ENCODE measurements around the gene DERL3. TPM values are rescaled to one million over a fixed set of nuclear protein-coding genes. Genes with fewer than 3 reads are reported as not detected.
A peak's percentile ranks its signal among the peaks of the same experiment; 100 is the strongest.

DERL3 gene
- total RNA-seq, 1 donor from 2014 or later, result 5.8 TPM

DNA sequence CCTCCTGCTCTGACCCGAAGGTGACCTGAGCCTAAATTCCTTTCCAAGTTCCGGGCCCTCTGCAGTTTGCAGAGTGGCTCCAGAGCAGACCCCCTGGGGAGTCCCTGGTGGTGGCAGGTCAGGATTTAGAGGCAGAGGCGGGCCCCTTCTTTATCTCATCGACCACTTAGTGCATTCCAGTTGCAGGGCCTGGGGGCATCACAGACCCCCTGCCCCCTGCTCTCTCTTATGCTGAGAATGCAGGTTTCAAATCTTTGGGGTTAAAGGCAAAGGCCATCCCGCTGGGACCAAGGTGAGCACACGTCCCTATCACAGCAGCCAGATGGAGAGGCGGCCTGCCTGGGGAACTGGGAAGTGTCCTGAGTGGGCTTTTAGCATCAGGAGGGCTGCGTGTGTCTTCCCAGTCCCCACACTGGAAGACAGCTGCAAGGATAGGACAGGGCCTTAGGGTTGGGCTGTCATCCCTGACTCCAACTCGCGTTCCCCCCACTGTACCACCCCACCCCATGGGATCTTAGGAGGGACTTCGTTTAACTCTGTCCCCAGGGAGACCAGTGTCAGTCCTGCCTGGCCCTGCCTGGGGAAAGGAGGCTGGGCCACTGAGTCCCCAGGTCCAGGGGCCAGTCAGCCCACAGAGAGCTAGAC is 11.3 kb downstream of the DERL3 start:
- TF ChIP-seq, protein P1, sequence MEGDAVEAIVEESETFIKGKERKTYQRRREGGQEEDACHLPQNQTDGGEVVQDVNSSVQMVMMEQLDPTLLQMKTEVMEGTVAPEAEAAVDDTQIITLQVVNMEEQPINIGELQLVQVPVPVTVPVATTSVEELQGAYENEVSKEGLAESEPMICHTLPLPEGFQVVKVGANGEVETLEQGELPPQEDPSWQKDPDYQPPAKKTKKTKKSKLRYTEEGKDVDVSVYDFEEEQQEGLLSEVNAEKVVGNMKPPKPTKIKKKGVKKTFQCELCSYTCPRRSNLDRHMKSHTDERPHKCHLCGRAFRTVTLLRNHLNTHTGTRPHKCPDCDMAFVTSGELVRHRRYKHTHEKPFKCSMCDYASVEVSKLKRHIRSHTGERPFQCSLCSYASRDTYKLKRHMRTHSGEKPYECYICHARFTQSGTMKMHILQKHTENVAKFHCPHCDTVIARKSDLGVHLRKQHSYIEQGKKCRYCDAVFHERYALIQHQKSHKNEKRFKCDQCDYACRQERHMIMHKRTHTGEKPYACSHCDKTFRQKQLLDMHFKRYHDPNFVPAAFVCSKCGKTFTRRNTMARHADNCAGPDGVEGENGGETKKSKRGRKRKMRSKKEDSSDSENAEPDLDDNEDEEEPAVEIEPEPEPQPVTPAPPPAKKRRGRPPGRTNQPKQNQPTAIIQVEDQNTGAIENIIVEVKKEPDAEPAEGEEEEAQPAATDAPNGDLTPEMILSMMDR (IDR thresholded peaks at IDR 0.05), result no peak
- ATAC-seq, result no peak
- Histone ChIP-seq H3K4me3 (no peak overlapping the region), H3K36me3 (peaks cover 95% of the 10 kb centered on the region), H3K4me1 (no peaks in the 10 kb centered on the region), H3K9me3 (no peaks in the 10 kb centered on the region), H3K27me3 (ENCODE audit: low read depth) (no peaks in the 10 kb centered on the region), H3K27ac (no peak overlapping the region)
- intact Hi-C loops (cut with DNase I), result no loop called here
- DNase-seq, result peak; percentile 17

DNA sequence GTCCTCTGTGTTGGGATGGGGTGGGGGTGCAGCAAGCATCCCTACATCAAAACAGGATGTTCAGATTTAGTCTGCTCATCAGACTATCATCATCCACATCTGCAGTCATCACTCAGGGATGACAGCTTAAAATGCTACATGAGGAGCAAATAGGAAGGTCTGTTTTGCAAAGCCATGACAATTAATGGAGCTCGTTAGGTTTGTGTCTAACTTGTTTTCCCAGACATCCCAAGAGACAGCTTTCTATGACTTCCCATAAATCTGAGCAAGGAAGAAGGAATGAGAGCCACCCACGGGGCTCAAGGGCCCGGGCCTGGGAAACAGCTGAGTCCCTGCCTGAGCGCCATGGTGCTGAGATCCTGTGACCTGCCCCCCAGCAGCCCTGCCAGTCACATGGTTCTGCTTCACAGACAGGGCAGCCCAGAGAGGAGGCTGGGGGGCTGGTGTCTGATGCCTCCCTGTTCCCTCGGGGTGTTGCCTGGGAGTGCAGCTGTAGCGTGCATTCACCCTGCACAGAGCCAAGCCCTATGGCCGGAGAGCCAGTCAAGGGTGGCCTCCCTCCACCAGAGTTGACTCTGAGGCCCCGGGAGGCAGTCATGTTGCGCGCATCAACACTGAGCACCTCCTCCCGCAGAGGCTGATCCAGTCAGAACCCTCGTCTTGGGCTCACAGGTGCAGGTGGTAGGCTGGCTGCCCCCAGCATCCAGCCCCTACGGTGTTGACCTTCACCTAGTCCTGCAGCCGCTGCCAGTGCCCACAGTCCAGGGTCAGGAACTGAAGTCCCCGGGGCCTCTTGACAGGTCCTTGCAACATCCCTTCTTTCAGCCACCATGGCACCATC is 12.1 kb downstream of the DERL3 start:
- peak; percentile 39 for DNase-seq
- Histone ChIP-seq H3K27ac (no peak overlapping the region), H3K36me3 (peaks cover 95% of the 10 kb centered on the region)

DNA sequence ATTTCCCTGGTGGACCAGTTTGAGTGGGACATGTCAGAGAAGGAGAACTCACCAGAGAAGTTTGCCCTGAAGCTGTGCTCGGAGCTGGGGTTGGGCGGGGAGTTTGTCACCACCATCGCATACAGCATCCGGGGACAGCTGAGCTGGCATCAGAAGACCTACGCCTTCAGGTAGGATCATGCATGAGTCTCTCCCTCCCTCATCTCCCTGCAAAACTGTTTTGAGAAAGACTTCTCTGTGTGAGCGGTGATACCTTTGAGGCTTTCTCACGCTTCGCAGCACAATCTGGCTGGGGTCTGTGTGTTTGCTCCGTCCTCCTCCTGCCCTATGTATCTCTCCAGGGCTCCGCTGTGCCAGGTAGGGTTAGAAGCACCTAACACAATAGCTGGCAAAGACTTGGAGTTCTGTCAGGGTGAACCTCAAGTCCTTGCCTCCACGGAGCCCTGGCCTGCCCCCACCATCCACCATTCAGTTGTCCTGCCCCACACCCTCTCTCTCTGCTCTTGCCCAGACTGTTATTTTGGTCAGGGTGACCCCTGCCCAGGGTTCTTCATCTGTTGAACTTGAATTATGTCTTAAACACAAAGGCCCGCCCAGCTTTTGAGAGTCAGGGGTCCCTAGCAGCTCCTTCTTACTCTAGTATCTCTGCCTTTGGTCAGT is 13.4 kb downstream of the DERL3 start:
- intact Hi-C loops (cut with DNase I), result no loop called here
- Histone ChIP-seq H3K27ac (no peak overlapping the region), H3K9me3 (no peaks in the 10 kb centered on the region), H3K27me3 (ENCODE audit: low read depth) (no peaks in the 10 kb centered on the region), H3K4me3 (no peak overlapping the region), H3K4me1 (no peaks in the 10 kb centered on the region), H3K36me3 (peaks cover 99% of the 10 kb centered on the region)
- TF ChIP-seq, protein P1 (IDR thresholded peaks at IDR 0.05), result no peak
- DNase-seq (peak; percentile 9), ATAC-seq (no peak)

More for the DNA sequence above, 12.1 kb downstream of the DERL3 start:
- no peaks in the 10 kb centered on the region for H3K27me3 ChIP-seq (ENCODE audit: low read depth)
- no peak overlapping the region for H3K4me3 ChIP-seq
- ATAC-seq, result no peak
- H3K9me3 ChIP-seq, result no peaks in the 10 kb centered on the region
- intact Hi-C loops (cut with DNase I), result no loop called here
- TF ChIP-seq, protein P1 (IDR thresholded peaks at IDR 0.05), result no peak
- no peaks in the 10 kb centered on the region for H3K4me1 ChIP-seq

DNA sequence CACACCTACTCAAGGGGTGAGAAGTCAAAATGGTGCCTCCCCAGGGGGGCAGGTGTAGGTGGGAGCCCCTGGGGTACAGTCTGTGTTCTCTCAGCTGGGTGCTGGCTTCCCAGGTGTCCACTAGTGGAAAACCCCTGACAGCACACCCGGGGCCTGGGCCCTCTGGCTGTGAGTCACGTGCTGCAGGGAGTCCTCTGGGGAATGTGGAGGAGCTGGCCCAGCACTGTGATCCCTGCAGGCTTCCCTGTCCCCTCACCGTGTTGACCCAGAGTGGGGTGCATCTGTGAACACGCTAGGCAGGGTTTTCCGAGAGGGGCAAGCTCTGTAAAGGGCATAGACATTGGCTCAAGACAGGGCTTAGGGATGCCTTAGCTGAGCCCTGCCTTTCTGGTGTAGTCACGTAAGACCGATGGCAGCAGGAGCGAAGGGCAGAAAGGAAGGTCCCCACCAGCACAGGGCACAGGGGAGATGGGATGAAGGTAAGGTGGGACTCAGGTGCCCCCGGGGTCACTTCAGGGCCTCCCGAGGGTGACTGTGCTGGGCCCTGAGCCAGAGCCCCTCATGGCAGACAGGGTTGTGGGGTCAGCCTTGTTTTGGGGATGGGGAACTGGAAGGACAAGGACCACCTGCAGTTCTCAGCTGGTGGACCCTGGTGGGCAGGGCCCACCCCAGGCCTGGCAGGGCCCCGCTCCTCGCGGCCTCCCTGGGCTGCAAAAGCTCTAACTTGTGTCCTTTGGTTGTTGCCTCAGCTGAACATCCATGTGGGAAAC is 14.1 kb downstream of the DERL3 start:
- H3K27me3 ChIP-seq (ENCODE audit: low read depth), result no peaks in the 10 kb centered on the region
- H3K4me3 ChIP-seq, result no peak overlapping the region
- DNase-seq (peak; percentile 15), ATAC-seq (no peak)
- no peak overlapping the region for H3K27ac ChIP-seq
- H3K36me3 ChIP-seq, result peaks cover 100% of the 10 kb centered on the region
- TF ChIP-seq, protein P1 (IDR thresholded peaks at IDR 0.05), result no peak
- H3K9me3 ChIP-seq, result no peaks in the 10 kb centered on the region
- intact Hi-C loops (cut with DNase I), result no loop called here
- H3K4me1 ChIP-seq, result no peaks in the 10 kb centered on the region

DNA sequence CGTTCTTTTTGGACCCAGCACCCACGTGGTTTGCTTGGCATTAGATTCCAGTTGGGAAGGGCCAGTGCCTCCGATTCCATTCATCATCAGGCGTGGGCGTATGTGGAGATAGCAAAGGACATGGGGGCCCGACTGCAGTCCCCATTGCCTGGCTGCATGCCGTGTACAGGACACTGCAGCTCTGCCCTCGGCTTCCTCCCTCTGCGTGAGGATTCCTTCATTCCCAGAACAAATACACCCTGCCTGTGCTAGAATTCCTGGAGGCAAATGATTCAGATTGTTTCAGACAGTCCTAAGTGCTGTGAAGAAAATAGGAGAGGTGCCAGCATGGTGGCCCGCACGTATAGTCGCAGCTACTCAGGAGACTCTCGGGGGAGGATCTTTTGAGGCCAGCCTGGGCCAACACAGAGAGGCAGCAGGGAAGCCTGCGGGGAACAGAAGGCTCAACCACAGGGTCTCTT is 15.4 kb downstream of the DERL3 start:
- H3K9me3 ChIP-seq, result no peaks in the 10 kb centered on the region
- no peaks in the 10 kb centered on the region for H3K27me3 ChIP-seq (ENCODE audit: low read depth)
- H3K36me3 ChIP-seq, result peaks cover 100% of the 10 kb centered on the region
- DNase-seq (peak; percentile 15), ATAC-seq (no peak)
- no peak overlapping the region for H3K4me3 ChIP-seq
- TF ChIP-seq, protein P1 (IDR thresholded peaks at IDR 0.05), result no peak
- no peak overlapping the region for H3K27ac ChIP-seq
- H3K4me1 ChIP-seq, result no peaks in the 10 kb centered on the region
- intact Hi-C loops (cut with DNase I), result no loop called here

Data from lower lobe of right lung (tissue), 2 donors.